SK-N-SH (cell line): ENCODE data around the gene THAP12. TPM values are rescaled to one million over a fixed set of nuclear protein-coding genes. Genes with fewer than 3 reads are reported as not detected.

Experiments used
- CTCF ChIA-PET: fragments of 300-600, 350-600 bp; formaldehyde crosslinking; extraction: SDS; loops from one replicate; lab custom pipeline; 2021; lab: Yijun Ruan, JAX
- POLR2A ChIA-PET: fragments of 350-600 bp; sonication (Branson Sonifier 250); formaldehyde crosslinking; extraction: SDS; loops from one replicate; lab custom pipeline; 2020; ENCODE audit warnings: antibody characterized with exemption, inconsistent platforms; lab: Yijun Ruan, JAX
- DNase-seq: peaks from one replicate; pipeline ENCODE4 v3.0.0; 2012
- H2AFZ ChIP-seq: fragments of 200-600 bp; sonication (generic); 2 replicates; pipeline ENCODE4 v1.8.1; 2016; ENCODE audit warnings: antibody characterized with exemption, mild to moderate bottlenecking, low read depth
- H3F3A ChIP-seq: fragments of 200-600 bp; sonication (generic); replicated peaks from 2 replicates; pipeline ENCODE3; 2016; ENCODE audit warnings: antibody characterized with exemption, mild to moderate bottlenecking; ENCODE audit not compliant: insufficient read depth
- H3K27ac ChIP-seq, 2 experiments: fragments of 200-500 bp in 1 of 2; fragments of 200-600 bp in 1 of 2; sonication (Bioruptor generic) in 1 of 2; sonication (generic), shearing (Covaris generic) in 1 of 2; 2 replicates each; pipeline versions ENCODE4 v1.5.1 to v1.6.1; 2014 to 2016; ENCODE audit warnings: low read depth in 2 of 2, inconsistent platforms in 1 of 2, low read length in 1 of 2, mild to moderate bottlenecking in 1 of 2, mixed read lengths in 1 of 2
- H3K27me3 ChIP-seq: fragments of 200-600 bp; sonication (generic), shearing (Covaris generic); 2 replicates; pipeline ENCODE4 v1.6.1; 2016; ENCODE audit warnings: mixed run types; ENCODE audit not compliant: insufficient read depth
- H3K36me3 ChIP-seq, 2 experiments: fragments of 200-500 bp in 1 of 2; fragments of 200-600 bp in 1 of 2; sonication (Bioruptor generic) in 1 of 2; sonication (generic) in 1 of 2; replicated peaks in 1 of 2; 2 replicates each; pipeline versions ENCODE3 to v1.5.1; 2014 to 2016; ENCODE audit warnings: low read length in 1 of 2, mild to moderate bottlenecking in 1 of 2; ENCODE audit not compliant: insufficient read depth in 2 of 2, control insufficient read depth in 1 of 2
- H3K4me1 ChIP-seq, 2 experiments: fragments of 200-500 bp in 1 of 2; fragments of 200-600 bp in 1 of 2; sonication (Bioruptor generic) in 1 of 2; sonication (generic), shearing (Covaris generic) in 1 of 2; 2 replicates each; pipeline versions ENCODE4 v1.5.1 to v1.6.1; 2014 to 2016; ENCODE audit warnings: low read depth in 1 of 2, low read length in 1 of 2, mixed run types in 1 of 2; ENCODE audit not compliant: insufficient read depth in 2 of 2, control insufficient read depth in 1 of 2
- H3K4me2 ChIP-seq: fragments of 200-600 bp; sonication (generic), shearing (Covaris generic); 2 replicates; pipeline ENCODE4 v1.6.1; 2017; ENCODE audit warnings: mixed run types
- H3K4me3 ChIP-seq, 2 experiments: fragments of 200-500 bp in 1 of 2; fragments of 200-600 bp in 1 of 2; sonication (Bioruptor generic) in 1 of 2; sonication (generic), shearing (Covaris generic) in 1 of 2; 2 replicates each; pipeline versions ENCODE4 v1.5.1 to v1.8.1; 2014 to 2016; ENCODE audit warnings: low read depth in 2 of 2, inconsistent platforms in 1 of 2, low read length in 1 of 2, mild to moderate bottlenecking in 1 of 2, mixed read lengths in 1 of 2, moderate library complexity in 1 of 2
- H3K79me2 ChIP-seq: fragments of 200-600 bp; sonication (generic); 2 replicates; pipeline ENCODE4 v1.8.1; 2017; ENCODE audit warnings: mild to moderate bottlenecking; ENCODE audit not compliant: insufficient read depth
- H3K9ac ChIP-seq: fragments of 200-600 bp; sonication (generic); 2 replicates; pipeline ENCODE4 v1.6.1; 2017; ENCODE audit warnings: mixed run types
- H3K9me2 ChIP-seq: fragments of 200-600 bp; sonication (generic); 2 replicates; pipeline ENCODE4 v1.6.1; 2017; ENCODE audit warnings: mixed run types
- H3K9me3 ChIP-seq: fragments of 200-600 bp; sonication (generic); 2 replicates; pipeline ENCODE4 v1.6.1; 2017; ENCODE audit warnings: mixed run types, mild to moderate bottlenecking, moderate library complexity
- H4K20me1 ChIP-seq: fragments of 200-600 bp; sonication (generic); 2 replicates; pipeline ENCODE4 v1.6.1; 2017; ENCODE audit warnings: mild to moderate bottlenecking, mixed run types; ENCODE audit not compliant: insufficient read depth
- ELF1 ChIP-seq: IDR thresholded peaks from 2 replicates; pipeline ENCODE4 v1.4.0; 2012
- EZH2phosphoT487 ChIP-seq: fragments of 200-600 bp; sonication (generic); IDR thresholded peaks from 2 replicates; pipeline ENCODE4 v1.6.1; 2017; ENCODE audit warnings: low read depth, mixed run types, mild to moderate bottlenecking, antibody characterized with exemption, moderate library complexity, borderline replicate concordance
- GABPA ChIP-seq: IDR thresholded peaks from 2 replicates; pipeline ENCODE4 v1.4.0; 2012; ENCODE audit warnings: low read depth, mild to moderate bottlenecking
- JUND ChIP-seq: IDR thresholded peaks from 2 replicates; pipeline ENCODE4 v1.4.0; 2012
- MEF2A ChIP-seq: IDR thresholded peaks from 2 replicates; pipeline ENCODE4 v1.4.0; 2012; ENCODE audit warnings: low read depth, borderline replicate concordance
- RAD21 ChIP-seq: IDR thresholded peaks from 2 replicates; pipeline ENCODE4 v1.6.1; 2012; ENCODE audit warnings: mild to moderate bottlenecking, low read length
- RCOR1 ChIP-seq: fragments of 150-350 bp; IDR thresholded peaks from 2 replicates; pipeline ENCODE4 v1.6.1; 2017; ENCODE audit warnings: antibody characterized with exemption, low read length
- SIN3A ChIP-seq: IDR thresholded peaks from 2 replicates; pipeline ENCODE4 v1.6.1; 2012; ENCODE audit warnings: low read depth, mild to moderate bottlenecking, low read length, moderate library complexity, borderline replicate concordance
- YY1 ChIP-seq: IDR thresholded peaks from 2 replicates; pipeline ENCODE4 v1.4.0; 2012; ENCODE audit warnings: low read depth, mild to moderate bottlenecking
- WGBS: methylation state at CpG from one replicate; pipeline ENCODE4 v1.1.6; 2017; ENCODE audit warnings: low lambda C conversion rate; 5-methylcytosine and 5-hydroxymethylcytosine counted together
- polyA plus RNA-seq, 3 experiments: library from polyadenylated mRNA; depleted of rRNA; stranded (reverse); fragments of >200 nt; gene quantifications; 2 replicates each; pipeline ENCODE4 v1.2.3, GENCODE V29; 2012
- TF ChIP-seq, protein P1 (sequence below): IDR thresholded peaks from 2 replicates; pipeline ENCODE4 v1.6.1; 2012; ENCODE audit warnings: mild to moderate bottlenecking, low read depth, low read length, moderate library complexity
- TF ChIP-seq, protein P2 (sequence below): IDR thresholded peaks from 2 replicates; pipeline ENCODE4 v1.4.0; 2012; ENCODE audit warnings: low read depth, borderline replicate concordance
- TF ChIP-seq, protein P3 (sequence below): IDR thresholded peaks from 2 replicates; pipeline ENCODE4 v1.4.0; 2012; ENCODE audit warnings: low read depth, borderline replicate concordance
- TF ChIP-seq, protein P4 (sequence below): fragments of 150-350 bp; IDR thresholded peaks from 2 replicates; pipeline ENCODE4 v1.6.1; 2016; ENCODE audit warnings: mild to moderate bottlenecking, low read depth, low read length
- TF ChIP-seq, protein P5 (sequence below): IDR thresholded peaks from 2 replicates; pipeline ENCODE4 v1.4.0; 2012; ENCODE audit warnings: low read depth

THAP12 gene
- polyA plus RNA-seq, 1 of the 3 experiments (the other 2 are of a cell fraction), result 14.9 TPM

DNA sequence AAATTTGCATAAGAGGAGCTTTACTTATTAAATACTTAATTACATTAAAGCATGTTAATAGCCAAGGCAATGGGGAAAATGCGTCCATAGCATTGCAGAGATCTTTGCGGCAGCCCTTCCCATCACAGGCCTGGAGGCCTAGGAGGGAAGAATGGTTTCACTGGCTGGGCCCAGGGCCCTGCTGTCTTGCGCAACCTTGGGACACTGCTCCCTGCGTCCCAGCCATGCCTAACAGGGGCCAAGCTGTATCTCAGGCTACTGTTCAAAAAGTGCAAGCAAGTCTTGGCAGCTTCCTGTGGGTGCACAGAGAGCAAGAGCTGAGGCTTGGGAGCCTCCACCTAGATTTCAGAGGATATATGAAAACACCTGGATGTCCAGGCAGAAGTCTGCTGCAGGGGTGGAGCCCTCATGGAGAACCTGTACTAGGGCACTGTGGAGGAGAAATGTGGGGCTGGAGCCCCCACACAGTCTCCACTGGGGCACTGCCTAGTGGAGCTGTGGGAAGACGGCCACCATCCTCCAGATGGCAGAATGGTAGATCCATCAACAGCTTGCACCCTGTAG, 46.0 kb downstream of the THAP12 start (continued):
- TF ChIP-seq, protein P1, sequence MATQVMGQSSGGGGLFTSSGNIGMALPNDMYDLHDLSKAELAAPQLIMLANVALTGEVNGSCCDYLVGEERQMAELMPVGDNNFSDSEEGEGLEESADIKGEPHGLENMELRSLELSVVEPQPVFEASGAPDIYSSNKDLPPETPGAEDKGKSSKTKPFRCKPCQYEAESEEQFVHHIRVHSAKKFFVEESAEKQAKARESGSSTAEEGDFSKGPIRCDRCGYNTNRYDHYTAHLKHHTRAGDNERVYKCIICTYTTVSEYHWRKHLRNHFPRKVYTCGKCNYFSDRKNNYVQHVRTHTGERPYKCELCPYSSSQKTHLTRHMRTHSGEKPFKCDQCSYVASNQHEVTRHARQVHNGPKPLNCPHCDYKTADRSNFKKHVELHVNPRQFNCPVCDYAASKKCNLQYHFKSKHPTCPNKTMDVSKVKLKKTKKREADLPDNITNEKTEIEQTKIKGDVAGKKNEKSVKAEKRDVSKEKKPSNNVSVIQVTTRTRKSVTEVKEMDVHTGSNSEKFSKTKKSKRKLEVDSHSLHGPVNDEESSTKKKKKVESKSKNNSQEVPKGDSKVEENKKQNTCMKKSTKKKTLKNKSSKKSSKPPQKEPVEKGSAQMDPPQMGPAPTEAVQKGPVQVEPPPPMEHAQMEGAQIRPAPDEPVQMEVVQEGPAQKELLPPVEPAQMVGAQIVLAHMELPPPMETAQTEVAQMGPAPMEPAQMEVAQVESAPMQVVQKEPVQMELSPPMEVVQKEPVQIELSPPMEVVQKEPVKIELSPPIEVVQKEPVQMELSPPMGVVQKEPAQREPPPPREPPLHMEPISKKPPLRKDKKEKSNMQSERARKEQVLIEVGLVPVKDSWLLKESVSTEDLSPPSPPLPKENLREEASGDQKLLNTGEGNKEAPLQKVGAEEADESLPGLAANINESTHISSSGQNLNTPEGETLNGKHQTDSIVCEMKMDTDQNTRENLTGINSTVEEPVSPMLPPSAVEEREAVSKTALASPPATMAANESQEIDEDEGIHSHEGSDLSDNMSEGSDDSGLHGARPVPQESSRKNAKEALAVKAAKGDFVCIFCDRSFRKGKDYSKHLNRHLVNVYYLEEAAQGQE, result no peak
- TF ChIP-seq, protein P2, sequence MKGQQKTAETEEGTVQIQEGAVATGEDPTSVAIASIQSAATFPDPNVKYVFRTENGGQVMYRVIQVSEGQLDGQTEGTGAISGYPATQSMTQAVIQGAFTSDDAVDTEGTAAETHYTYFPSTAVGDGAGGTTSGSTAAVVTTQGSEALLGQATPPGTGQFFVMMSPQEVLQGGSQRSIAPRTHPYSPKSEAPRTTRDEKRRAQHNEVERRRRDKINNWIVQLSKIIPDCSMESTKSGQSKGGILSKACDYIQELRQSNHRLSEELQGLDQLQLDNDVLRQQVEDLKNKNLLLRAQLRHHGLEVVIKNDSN, result no peak
- TF ChIP-seq YY1 (no peak), GABPA (no peak), SIN3A (no peak), RCOR1 (no peak)
- TF ChIP-seq, protein P3, sequence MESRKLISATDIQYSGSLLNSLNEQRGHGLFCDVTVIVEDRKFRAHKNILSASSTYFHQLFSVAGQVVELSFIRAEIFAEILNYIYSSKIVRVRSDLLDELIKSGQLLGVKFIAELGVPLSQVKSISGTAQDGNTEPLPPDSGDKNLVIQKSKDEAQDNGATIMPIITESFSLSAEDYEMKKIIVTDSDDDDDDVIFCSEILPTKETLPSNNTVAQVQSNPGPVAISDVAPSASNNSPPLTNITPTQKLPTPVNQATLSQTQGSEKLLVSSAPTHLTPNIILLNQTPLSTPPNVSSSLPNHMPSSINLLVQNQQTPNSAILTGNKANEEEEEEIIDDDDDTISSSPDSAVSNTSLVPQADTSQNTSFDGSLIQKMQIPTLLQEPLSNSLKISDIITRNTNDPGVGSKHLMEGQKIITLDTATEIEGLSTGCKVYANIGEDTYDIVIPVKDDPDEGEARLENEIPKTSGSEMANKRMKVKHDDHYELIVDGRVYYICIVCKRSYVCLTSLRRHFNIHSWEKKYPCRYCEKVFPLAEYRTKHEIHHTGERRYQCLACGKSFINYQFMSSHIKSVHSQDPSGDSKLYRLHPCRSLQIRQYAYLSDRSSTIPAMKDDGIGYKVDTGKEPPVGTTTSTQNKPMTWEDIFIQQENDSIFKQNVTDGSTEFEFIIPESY, result no peak
- TF ChIP-seq, protein P4, sequence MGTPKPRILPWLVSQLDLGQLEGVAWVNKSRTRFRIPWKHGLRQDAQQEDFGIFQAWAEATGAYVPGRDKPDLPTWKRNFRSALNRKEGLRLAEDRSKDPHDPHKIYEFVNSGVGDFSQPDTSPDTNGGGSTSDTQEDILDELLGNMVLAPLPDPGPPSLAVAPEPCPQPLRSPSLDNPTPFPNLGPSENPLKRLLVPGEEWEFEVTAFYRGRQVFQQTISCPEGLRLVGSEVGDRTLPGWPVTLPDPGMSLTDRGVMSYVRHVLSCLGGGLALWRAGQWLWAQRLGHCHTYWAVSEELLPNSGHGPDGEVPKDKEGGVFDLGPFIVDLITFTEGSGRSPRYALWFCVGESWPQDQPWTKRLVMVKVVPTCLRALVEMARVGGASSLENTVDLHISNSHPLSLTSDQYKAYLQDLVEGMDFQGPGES, result no peak

DNA sequence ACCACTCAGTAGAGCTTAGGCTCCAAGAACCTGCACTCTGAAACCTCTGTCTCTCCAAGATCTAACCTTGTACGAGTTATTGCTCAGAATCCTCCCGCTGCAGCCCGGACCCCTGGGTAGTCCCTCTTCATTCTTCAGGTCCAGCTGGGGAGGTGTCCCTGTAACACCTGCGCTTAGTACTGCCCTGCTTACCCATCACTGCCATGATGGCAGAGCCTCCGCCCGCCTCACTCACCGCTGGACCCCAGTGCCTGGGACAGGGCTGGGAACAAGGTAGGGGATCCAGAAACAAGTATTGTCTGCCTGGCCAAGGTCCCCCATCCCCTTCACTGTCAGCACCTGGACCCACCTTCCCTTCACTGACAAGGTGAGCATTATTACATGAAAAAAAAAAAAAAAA, 50.3 kb downstream of the THAP12 start:
- H3K27ac ChIP-seq, result no peak overlapping the region
- ChIA-PET POLR2A (no interaction called here), CTCF (interaction anchor here (2.4 to 4.5 kb wide), 2 partner anchors 12 to 123 kb away, joined by 8 to 26 read pairs; no protein-coding TSS in a partner anchor)
- TF ChIP-seq YY1, result no peak
- TF ChIP-seq, protein P2, result no peak
- TF ChIP-seq, protein P3, result no peak
- TF ChIP-seq EZH2phosphoT487, result no peak
- TF ChIP-seq ELF1, result no peak
- TF ChIP-seq JUND, result no peak
- no peak for TF ChIP-seq MEF2A
- no peak for TF ChIP-seq RAD21
- TF ChIP-seq, protein P5, sequence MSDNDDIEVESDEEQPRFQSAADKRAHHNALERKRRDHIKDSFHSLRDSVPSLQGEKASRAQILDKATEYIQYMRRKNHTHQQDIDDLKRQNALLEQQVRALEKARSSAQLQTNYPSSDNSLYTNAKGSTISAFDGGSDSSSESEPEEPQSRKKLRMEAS, result no peak
- H3K4me3 ChIP-seq, result no peak overlapping the region
- H3F3A ChIP-seq, result no peaks in the 10 kb centered on the region
- DNase-seq, result no peak
- H3K9me3 ChIP-seq, result no peaks in the 10 kb centered on the region
- no peaks in the 10 kb centered on the region for H3K9me2 ChIP-seq
- no peak overlapping the region for H3K9ac ChIP-seq
- no peaks in the 10 kb centered on the region for H3K36me3 ChIP-seq
- H3K4me2 ChIP-seq, result no peak overlapping the region
- no peaks in the 10 kb centered on the region for H3K4me1 ChIP-seq
- no peaks in the 10 kb centered on the region for H4K20me1 ChIP-seq
- H3K27me3 ChIP-seq, result no peaks in the 10 kb centered on the region; the same call in 1 of the 2 replicates
- WGBS, result 79% methylated on average over 7 of the region's 7 CpGs
- H2AFZ ChIP-seq, result no peak overlapping the region
- no peaks in the 10 kb centered on the region for H3K79me2 ChIP-seq
